SK-N-MC (cell line): Measurements from ENCODE around the gene TBC1D20.

Experiments
- EZH2 ChIP-seq: fragments of 200-600 bp; sonication (generic); IDR thresholded peaks from one replicate; pipeline ENCODE4 v1.6.1; 2017; ENCODE audit warnings: antibody characterized with exemption
- FOXP2 ChIP-seq: optimal IDR thresholded peaks from 2 replicates; pipeline ENCODE3; 2011; ENCODE audit warnings: mild to moderate bottlenecking, moderate library complexity; ENCODE audit not compliant: insufficient read depth; ENCODE audit errors: extremely low read length, control extremely low read depth
- POLR2AphosphoS5 ChIP-seq: IDR thresholded peaks from 2 replicates; pipeline ENCODE4 v1.6.1; 2012; ENCODE audit warnings: mild to moderate bottlenecking, low read depth, low read length, borderline replicate concordance

- TF ChIP-seq EZH2 (no peak), POLR2AphosphoS5 (no peak), FOXP2 (no peak)
These were observed 17.4 kb downstream of the TBC1D20 start for GRCh38 chr20:444862-445426.
